ENCODE measurements around the gene CPNE4.
A peak's percentile ranks its signal among the peaks of the same experiment; 100 is the strongest.

CPNE4 gene

DNA sequence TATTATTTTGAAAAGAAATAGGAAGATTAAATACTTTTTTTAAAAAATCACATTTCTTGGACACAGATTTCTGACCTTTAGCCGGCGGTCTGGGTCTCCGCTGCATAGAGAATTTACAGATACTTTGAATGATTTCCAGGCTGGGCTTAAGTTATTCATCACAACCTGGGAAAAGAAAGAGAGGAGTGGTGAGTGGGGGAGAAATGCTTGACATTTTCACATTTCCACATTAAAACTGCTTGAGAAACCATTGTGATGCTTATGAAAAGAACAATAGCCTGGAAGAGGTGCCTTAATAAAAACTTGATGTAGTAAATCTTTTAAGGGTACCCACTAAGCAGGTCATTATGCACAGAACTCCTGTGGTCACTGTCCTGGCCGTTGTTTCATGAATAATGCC, 365.2 kb downstream of the CPNE4 start:
- DNase-seq = no peak

DNA sequence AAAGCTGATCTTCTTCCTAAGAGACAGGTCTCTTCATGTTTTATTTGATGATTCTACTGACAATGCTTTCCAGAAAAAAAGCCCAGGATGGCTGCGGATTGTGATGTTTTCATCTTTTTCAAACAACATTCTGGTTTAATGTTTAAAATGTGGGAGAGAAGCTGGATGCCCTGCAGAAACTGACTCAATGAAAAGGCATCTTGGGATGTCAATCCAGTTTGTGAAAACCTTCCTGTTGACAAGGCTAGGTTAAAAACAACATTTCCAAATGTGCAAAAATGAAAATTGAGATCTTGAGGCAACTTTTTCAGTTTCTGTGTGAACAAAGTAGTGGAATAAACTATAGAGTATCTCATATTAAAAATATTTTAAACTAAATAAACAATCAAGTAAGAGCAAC, 376.0 kb downstream of the CPNE4 start:
- DNase-seq = no peak

DNA sequence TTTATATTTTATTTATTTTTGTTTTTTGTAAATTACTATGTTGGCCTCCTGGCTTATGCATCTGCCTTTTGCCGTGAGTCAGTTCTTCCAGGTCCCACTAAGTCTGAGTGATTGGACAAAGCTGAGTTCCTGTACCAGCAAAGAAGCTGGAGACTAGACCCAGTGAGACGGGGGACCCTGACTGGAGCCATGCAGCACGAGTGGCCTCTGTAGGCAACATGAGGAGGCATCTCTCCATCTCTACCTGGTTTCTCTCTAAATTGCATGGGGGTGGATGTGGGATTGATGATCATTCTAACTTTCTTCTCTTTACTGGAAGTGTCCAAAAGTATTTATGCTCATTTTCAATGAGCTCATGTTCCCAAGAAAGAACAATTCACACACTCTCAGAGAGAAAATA, 376.7 kb downstream of the CPNE4 start:
- DNase-seq = no peak

DNA sequence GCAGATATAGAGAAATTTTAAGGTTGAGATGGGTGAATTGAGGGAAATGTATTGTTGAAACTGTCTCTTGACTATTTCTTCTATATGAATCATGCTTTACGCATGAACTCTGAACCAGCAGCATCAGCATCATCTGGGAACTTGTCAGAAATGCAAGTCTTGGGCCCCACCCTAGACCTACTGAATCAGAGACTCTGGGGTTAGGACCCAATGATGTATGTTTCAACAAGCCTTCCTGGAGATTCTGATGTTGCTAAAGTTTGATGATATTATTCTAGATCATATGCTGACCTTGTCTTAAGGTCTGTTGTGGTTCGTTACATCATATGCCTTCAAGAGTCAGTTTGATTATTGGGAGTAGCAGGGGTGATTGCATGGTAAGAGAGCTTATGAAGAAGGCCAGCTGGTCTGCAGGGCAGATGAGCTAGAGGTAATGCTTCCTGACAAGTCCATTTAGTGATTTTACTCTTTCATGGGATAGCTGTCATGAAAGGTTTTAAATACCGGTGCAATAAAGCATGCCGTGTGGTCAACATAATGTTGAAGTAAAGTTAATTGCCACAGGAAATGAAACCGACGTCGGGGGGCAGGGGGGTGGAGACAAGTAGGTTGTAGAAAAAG, 379.6 kb downstream of the CPNE4 start:
- no peak for DNase-seq

DNA sequence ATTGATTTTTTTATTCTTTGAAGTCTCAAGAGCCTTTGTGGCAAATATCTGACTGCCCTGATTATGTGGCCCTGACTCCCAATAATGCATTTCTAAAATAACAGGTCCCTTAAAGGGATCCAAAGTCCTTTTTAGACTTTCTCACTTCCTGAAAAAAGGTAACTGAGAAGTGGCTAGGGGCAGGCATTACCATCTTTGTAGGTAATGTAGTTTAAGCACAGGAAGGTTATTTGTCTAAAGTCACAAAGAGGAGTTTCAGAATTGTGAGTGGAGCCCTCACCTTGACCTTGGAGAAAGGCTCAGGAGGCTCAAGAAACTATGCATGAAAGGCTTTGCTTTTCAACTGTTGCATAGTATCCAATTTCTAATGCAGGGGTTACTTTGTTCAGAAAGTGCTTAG, 389.2 kb downstream of the CPNE4 start:
- DNase-seq = no peak

DNA sequence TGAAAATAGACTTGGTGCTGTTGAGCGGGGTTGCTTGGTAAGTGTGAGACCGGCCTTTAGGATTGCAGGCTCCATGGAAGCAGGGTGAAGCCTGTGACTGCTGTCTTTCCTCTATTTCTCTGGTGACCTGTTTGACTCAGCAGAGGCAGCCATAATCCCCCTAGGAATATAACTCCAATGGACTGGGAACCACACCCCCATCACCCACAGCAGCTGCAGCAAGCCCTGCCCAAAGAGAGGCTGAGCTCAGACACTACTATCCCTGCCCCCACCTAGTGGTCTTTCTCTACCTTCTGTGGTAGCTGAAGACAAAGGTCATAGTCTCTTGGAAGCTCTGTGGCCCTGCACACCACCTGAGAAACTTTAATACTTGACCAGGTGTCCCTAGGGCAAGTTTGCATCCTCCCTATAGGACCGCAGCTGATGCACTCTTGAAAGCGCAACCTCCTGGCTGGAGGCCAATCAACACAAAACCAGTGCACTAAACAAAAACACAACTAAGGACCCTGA, 398.5 kb downstream of the CPNE4 start:
- DNase-seq = no peak

DNA sequence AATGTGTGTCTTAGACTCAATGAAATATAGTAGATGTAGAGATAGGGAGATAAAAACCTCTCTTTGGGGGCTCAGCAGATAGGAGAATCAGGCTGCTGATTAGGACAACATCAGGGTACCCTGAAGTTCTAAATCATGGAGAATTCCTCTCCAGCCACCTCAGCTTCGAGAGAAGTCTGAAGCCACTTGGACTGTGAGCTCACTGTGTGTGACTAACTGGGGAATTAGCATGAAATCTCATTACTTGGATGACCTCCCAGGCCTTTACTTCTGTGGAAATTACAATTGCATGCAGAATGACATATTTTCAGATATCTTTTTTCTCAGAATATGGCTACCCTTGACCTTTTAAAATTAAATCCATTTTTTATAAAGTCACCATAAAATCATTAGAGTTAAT, 404.0 kb downstream of the CPNE4 start:
- DNase-seq = no peak

DNA sequence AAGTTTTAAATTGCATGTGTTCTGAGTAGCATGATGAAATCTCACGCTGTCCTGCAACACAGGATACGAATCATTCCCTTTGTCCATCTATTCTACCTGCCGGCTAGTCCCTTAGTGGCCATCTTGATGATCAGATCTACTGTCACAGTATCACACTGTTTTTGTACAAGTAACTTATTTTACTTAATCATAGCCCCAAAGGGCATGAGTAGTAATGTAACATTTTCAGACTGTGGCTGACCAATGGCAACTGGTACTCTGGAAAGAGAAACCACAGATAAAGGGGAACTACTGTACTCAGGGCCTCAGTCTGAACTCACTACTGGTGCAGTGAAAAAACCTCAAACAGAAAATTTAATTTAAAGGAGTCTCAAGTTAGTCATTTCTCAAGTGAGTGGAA, 404.7 kb downstream of the CPNE4 start:
- DNase-seq = peak; percentile 93

DNA sequence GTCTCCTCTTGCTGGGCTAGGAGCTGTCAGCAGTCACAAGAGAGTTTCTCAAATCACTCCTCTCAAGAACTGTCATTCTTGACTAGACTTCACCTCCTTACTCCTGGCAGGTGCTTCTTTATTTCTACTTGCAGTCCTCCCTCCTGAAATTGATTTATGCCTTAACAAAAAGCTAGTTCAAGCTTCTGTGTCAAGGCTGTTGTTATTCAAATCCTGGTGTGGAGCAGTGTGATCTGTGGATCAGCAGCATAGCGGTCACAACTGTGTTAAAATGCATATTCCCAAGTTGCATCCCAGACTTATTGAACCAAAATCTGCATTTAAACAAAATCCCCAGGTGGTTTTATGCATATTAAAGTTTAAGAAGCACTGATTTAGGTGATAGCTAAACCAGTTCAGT, 411.4 kb downstream of the CPNE4 start:
- no peak for DNase-seq

DNA sequence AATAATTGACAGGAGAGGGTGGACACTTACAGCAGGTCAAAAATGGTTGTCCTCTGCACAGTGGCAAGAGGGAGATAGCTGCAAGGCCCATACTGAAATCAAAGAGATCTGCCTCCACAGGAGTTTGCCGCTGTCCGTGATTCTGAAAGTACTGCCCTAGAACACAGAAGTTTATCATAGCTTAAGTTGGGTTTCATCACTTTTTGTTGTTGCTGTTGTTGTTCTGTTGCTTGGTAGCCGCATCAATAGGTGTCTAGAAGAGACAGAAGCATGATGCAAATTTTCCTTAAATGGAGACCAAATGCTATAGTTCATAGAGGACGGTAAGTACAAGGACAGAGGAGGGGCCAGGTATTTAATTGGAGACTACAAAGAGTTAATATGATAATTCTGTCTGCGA, 412.1 kb downstream of the CPNE4 start:
- DNase-seq = no peak

DNA sequence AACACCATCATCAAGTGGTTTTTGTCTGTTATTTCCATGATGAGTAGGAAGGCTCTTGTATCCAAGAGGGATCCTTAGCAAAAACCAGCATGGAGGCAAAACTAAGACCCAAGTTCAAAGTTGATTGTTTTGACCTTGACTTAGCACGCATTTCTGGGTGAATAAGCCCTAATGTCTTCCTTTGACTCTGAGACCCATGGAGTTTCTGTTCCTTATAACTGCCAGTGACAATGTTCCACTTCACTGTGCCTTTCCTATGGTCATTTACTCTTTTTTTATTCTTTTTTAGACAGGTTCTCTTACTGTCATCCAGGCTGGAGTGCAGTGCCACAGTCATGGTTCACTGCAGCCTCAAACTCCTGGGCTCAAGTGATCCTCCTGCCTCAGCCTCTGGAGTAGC, 413.8 kb downstream of the CPNE4 start:
- DNase-seq = peak; percentile 81

DNA sequence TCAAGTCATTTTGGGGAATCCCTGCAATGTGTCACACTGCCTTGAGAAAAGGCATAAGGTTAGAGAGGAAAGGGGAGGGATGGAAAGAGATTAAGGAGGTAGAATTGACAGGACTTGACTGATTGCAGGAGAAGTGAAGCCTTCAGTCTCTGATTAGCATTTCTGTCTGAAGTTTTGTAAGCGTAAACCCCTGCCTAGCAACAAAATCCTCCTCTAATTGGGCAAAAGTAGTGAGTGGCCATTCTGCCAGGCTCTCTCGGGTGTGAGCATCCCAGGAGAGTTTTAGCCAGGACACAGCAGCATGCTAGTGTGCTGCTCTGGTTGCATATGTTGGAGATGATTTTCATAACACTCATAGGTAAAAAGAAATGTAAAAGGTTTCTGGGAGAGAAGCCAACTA, 415.0 kb downstream of the CPNE4 start:
- no peak for DNase-seq

DNA sequence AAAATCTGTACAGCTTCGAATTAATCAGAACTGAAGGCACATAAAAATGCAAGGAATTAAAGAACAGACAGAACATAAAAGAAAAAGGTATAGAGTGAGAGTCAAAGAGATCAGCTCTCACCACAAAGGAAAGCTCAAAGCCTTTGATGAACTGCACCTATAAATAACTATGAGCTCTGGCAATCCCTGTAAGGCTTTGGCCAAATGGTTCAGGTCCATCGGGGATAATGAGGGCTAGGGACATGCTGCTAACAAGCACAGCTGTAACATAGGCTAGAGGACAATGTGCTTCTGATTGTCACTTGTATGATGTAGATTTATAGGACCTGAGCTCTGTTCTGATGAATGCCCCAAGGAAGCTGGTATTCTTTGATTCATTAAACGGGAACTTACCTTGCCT, 418.1 kb downstream of the CPNE4 start:
- DNase-seq = no peak

DNA sequence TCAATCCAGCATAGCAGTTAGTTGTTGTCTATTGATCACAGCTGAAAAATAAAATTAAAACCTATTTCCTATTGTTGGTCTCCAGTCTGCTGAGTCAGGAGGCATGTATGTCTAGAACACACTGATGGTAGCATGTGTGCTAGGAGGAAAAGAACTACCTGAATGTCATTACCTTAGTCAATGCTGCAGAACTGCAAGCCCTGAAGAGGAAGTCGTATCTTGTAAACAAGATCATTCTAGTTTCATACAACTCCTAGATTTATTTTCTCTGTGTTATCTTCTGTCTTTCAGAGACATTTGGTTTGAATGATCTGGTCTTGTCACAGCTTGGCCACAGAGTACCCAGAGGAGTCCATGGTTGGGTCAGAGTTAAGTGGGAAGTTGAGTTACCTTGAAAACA, 422.1 kb downstream of the CPNE4 start:
- DNase-seq = no peak

DNA sequence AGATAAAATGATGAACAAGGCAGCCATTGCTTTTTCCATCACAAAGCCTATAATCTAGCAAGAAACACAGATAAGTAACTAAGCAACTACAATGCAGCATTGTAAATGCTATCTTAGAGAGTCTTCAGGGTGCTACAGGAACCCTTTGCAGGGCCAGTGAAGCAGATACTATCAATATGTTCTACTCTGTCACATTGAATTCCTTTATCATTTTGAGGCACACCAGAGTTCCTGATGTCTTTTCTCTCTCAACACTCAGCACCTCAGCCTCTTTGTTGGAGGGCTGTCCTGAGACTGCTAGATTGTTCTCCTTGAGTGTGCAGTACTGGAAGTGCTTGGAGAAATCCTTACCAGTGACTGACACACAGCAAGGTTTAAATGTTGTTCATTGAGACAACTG, 424.6 kb downstream of the CPNE4 start:
- no peak for DNase-seq

DNA sequence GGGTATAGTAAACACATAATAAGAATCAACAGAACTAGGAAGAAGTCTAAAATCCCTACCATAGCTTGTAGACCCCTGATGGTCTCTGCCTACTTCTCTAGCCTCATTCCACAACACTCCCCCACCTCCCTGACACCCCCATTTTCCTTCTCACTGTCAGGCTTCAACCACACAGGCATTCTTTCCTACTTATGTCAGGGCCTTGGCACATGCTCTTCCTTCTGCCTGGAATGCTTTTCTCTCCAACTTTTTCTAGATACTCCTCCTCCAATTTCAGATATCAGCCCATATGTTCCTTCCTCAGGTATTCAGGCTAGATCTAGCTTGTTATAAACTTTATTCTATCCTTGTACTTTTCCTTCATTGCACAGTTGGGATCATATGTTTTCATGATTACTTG, 426.1 kb downstream of the CPNE4 start:
- DNase-seq = no peak

DNA sequence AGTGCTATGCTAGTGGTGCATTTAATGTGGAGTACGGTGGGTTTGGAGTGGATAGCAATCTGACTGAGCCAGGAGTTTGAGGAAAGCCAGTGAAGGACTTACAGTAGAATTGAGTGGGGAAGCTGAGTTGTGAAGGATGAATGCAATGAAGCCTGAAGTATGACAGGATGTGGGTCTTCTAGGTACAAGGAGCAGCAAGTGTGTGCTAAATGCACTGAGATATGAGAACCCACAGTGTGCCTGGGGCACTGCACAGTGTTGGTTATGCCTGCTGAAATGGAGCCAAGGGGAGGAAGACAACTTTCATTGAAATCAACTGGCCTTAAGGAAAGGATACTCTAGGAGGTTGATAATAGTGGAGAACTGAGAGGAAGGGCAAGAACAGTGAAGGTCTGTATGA, 426.5 kb downstream of the CPNE4 start:
- no peak for DNase-seq

DNA sequence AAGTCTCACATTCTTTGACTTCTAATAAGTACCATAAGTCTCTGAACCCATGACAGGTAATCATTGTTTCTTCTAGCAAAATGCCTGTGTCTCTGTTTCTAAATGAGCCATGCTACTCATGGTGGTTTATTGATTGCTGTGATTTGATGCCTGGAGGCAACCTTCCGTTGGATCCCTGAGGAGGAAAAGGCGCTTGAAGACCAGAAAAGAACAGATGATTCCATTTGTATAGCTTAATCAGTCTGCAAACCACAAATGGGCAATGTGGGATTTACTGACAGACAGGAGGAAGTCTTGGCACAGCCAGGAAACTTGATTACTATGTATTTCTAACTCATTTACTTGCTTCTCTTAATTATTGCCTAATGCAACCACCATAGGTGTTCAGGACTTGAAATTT, 428.9 kb downstream of the CPNE4 start:
- DNase-seq = no peak

DNA sequence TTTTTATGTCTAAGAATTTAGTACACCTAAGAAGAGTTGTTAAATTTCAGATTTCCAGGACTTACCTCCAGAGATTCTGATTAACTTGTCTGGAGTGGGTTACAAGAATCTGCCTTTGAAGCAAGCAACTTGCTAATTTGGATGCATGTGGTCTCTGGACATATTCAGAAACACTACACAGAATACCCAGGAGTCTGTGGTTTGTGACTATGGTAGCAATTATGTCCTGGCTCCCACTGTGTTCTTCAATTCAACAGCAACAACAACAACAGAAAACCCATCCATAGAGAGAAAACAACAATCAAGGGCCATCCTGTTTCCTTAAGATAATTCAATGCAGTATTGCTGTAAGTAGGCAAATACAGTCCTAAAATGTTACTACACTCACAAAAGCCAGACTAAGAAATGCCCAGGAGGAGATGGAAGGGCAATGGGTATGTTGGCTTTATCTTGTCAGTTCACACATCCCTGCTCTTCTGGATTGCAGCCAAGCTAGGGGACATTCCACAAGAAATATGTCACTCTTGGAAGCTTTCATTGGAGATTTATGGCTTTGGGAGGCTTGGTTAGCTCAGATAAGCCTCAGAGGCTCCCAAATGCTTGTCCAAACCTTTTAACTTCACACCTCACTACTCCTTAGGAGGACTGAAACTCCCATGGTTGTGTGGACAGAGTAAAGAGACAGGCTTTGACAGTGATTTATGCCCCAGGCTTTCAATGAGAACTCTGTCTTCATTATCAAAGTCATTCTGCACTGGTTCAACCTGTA, 432.6 kb downstream of the CPNE4 start:
- DNase-seq = no peak

DNA sequence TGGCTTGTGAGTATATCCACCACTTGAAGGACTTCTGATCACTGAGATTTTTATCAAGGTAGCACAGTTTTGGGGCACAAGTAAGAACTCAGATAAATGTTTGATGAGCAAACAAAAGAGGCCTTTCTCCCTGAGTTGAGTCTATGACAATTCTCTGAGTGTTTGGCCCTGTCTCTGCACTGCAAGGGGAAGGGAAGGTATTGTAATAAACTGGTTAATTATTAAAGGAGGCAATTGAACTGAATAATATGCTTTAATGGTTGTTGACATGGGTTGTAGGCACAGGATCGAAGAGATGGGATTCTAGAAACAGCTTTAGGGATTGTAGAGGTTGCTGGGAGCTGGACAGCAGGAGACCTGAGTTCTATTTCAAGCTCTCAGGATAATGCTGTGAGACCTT, 437.0 kb downstream of the CPNE4 start:
- DNase-seq = no peak

DNA sequence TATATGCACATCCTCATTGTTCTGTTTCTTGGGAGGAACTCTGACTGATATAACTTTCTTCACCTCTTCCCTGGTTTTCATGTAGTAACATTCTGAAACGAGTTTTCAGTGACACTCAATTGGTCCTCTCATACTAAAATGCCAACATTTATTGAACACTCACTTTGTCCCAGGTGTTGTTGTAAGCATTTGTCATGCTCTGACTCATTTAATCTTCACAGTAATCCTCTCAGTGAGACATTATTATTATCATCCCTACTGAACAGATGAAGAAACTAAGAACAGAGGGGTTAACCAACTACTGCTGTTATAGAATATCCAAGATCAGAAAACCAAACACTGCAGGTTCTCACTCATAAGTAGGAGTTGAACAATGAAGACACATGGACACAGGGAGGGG, 437.9 kb downstream of the CPNE4 start:
- DNase-seq = no peak

DNA sequence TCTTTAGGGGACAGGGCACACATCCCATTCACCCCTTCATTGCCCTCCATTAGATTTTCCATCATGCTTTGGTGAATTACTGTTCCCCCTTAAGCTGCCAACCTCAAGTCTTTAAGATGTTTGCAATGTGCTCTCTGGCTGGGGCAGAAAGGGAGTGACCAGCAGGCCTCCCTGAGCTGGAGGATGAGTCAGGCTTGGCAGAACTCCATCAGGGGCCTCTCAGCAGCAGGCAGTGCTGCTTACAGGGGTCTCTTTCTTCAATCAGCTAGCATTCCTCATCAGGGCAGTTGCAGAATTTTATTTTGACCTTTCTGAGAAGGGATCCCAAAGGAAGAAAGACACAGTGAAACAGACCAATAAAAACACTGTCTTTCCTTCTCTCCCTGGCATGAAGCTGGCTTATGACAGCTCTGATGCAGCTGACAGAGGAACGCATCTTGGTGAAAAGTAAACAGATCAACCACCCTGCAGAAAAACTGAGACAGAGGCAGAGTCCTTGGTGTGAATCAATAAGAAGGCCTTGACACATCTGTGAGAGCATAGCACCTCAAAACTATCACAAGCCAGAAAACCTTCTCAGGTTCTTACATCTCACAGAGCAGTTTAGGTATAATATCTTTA, 443.3 kb downstream of the CPNE4 start:
- no peak for DNase-seq

DNA sequence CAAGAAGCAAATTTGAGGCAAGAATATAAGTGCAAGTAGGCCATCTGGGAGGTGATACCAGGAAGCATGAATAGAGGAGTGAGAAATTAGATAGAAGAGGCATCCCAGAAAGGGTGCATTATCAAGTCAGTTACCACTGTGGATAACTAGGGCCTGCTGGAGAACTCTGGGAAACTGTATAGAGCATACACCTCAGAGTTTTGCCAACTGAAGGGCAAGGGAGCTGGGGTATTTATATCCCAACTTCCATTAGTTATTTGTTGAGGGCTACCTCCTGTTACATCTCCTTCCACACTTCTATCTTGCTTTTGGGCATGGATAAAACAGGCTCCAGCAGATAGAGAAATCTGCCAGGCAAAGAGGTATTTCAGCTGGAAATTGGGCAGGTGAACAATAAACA, 448.5 kb downstream of the CPNE4 start:
- no peak for DNase-seq

DNA sequence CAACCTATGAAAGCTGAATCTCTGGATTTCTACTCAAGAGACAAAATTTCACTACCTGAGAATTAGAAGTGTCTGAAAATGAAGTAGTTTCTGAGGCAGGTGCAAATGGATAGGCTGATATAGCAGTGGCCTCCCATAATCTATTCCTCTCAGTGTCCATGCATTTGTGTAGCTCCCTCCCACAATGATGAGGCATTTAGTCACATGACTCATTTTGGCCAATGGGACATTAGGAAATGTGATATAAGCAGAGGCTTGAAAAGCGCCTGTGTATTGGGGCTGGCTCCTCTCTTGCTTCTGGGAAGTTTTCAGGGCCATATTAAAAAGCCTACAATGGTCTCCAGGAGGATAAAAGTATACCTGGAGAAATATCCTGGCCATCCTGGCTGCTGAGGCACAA, 452.4 kb downstream of the CPNE4 start:
- DNase-seq = no peak
